Stimulated activated CD8-positive, alpha-beta memory T cell treated with anti-CD3 and anti-CD28 coated beads, Interleukin-12 subunit alpha, Interleukin-12 subunit beta, amount 100 ng/mL, for 1 hour (primary cell): ENCODE results near the gene NACC2.
"Not testable (repeated sequence)": the region's sequence is repeated elsewhere in the genome, so short reads cannot be mapped to it uniquely, and the experiment has no call there.

Source experiments
- DNase-seq: peaks from one replicate; pipeline ENCODE4 v3.0.0-alpha.2; 2020; ENCODE audit warnings: low read depth

NACC2 gene

DNA sequence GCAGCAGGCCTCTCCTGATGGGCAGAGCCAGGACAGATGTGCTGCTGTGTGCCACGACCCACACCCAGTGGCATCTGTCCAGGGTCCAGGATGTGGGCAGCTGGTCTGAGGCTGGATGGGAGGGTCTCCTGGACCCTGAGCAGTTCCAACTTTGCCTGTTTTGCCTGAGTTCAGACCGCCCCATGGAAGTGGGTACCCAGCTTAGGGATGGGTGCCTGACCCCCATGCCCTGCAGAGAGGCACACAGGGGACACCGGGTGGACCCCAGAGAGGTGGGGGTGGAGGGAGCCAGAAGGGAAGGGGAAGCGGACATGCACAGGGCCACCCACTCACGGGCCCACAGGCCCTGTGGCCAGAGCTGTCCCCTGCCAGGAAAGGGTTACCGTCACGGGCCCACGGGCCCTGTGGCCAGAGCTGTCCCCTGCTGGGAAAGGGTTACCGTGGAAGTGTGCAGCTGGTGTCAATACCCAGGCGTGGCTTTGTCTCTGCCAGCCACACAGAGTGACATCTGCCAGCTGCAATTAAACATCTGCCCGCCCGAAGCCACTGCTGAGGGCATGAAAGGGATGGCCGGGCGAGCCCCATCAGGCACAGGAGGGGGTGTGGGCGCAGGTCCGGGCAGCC is 50.0 kb downstream of the NACC2 start:
- no peak for DNase-seq

DNA sequence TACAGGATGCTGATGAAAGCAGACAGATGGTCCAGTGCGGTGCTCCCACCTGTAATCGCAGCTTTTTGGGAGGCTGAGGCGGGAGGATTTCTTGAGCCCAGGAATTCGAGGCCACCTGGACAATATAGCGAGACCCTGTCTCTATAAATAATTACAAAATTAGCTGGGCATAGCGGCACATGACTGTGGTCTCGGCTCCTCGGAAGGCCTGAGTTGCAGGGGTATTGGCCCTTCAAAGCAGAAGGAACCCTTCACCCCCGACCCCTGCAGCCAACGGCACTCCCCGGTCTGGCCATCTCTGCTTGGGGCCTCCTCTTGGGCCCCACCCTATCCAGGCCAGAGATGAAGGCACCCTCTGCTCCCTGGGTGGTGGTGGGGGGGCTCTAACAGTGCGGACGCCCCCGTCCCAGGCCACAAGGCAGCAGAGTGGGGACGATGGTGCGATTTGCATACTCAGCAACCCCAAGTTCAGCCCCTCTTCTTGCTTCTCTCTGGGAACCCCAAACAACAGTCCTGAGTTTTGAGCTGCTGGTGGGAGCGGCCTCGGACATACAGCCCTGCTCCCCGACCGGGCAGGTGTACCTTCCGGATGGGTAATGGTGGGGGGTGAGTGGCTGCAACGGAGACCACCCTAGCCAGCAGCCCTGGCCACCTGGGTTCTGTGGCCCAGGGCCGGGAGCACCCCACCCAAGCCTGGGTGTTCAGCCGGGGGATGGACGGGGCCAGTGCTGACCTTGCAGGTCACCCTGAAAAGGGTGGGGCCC is 50.7 kb downstream of the NACC2 start:
- no peak for DNase-seq

DNA sequence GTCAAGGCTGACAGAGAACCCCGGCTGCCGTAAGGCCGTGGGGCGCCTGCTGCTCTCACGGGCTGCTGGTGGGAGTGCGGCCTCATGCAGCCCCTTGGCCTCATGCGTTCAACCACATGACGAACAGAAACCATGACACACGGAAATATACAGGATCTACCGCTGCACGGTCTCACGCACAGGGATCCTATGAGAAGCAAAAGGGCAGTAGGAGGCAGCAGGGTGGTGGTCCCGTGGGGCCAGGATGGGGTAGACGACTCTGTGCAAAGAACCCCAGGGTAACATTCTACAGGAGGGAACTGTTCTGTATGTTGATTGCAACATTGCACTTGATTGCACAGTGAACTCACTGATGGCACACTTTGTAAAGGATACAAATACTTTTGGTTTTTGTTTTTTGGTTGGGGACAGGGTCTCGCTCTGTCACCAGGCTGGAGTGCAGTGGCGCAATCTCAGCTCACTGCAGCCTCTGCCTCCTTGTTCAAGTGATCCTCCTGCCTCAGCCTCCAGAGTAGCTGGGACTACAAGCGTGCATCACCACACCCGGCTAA is 51.6 kb downstream of the NACC2 start:
- no peak for DNase-seq

DNA sequence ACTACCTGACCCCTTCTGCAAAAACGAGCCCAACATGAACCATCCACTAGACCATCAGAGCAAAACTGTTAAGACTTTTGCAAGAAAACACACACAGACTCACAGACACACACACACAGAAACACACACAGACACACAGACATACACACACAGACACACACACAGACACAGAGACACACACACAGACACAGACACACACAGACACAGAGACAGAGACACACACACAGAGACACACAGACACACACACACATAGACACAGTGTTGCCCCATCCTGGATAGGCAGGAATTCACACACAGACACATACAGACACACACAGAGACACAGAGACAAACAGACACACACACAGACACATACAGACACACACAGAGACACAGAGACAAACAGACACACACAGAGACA is 52.5 kb downstream of the NACC2 start:
- no peak for DNase-seq

DNA sequence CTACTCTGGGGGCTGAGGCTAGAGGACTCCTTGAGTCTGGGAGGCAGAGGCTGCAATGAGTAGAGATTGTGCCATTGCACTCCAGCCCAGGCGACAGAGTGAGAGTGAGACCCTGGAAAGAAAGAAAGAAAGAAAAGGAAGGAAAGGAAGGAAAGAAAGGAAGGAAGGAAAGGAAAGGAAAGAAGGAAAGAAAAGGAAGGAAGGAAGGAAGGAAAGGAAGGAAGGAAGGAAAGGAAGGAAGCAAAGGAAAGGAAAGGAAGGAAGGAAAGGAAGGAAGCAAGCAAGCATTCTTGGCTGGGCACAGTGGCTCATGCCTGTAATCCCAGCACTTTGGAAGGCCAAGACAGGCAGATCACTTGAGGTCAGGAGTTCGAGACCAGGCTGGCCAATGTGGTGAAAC is 54.2 kb downstream of the NACC2 start:
- not testable (repeated sequence) for DNase-seq

DNA sequence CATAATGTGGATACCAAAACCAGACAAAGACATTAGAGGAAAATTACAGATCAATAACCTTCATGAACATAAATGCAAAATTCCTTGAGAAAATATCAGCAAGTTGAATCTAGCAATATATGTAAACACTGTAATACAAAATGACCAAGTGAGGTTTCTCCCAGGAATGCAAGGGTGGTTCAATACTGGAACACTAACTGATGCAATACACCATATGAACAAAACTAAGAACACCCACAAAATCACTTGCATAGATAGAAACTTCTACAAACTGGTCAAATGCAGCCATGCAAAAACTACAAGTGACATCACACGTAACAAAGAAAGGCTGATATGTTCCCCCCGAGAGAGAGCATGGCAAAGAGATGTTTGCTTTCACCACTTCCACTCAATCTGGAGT is 55.6 kb downstream of the NACC2 start:
- no peak for DNase-seq

DNA sequence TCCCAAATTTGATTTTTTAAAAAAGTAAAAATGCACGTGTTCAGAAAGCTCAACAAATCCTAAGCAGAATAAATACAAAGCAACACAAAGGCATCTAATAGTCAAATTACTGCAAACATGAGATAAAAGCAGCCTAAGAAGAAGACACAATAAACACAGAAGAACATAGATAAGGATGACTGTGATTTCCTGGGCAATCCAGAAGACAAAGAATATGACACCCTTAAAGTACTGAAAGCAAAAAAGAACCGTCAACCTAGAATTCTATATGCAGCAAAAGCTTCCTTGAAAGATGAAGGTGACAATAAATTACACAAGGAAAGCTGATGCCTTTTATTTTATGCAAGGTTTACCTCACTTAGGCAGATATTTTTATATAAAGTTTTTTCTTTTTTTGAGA is 58.2 kb downstream of the NACC2 start:
- DNase-seq: no peak

DNA sequence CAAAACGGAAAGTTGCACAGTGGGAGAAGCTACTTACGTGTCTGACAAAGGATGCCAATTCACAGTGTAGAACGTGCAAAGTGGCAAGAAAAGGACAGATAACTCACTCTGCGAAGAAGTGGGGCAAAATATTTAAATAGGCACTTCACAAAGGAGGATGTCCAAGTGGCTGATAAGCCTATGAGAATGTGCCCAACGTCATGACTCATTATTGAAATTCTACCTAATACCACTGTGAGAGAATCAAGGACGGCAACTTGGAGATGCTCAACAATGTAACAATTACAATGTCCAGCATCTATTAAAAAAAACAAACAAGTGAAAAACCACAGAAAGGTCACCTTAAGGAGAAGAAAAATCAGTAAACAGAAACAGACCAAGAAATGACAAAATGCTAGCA is 59.0 kb downstream of the NACC2 start:
- DNase-seq: no peak

DNA sequence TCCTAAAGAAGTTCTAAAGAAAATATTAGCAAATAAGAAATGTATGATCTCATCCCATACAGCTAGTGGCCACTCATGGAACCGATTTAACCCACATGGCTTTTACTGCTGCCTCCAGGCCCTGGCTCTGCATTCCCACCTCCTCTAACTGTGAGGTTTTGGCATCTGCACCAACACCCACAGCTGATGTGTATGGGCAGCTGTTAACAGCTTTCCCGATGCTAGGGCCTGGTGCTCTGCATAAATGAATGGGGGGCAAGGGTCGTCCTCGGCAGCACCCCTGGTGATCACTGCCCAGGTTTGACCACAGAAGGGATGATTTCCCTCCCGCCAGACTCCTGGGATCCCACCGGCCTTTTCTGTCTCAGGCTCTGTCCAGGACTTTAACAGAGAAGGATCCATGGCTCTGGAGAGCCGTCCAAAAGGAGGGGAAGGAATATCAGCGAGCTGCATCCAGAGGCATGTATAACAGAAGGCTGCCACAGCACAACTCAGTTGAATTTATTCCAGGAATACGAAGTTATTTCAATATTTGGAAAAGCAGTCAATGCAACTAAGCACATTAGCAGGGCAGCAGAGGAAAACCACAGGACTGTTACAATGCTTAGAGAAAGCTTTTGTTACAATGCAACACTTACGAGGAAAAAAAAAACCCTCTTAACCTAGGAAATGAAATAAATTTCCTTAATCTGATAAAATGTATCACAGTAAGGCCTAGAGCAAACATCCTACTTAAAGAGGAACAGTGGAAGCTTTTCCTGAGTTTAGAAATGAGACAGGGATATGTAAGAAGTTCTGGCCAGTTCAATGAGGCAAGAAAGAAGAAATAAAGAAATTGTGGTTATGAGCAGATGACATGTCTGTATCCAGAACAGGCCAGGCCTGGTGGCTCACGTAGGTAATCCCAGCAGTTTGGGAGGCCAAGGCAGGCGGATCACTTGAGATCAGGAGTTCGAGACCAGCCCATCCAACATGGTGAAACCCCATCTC is 63.1 kb downstream of the NACC2 start:
- no peak for DNase-seq

DNA sequence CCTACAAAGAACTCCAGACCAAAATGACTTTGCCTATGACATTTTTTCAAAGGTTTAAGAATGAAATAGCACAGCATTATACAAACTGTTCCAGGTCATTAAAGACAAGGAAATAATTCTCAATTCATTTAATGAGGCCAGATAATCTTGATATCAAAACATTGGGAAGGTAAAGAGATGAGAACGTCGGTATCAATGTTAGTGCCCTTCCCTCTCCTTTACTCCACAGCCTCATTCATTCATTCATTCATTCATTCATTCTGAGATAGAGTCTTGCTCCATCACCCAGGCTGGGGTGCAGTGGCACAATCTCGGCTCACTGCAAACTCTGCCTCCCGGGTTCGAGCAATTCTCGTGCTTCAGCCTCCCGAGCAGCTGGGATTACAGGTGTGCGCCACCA is 64.0 kb downstream of the NACC2 start:
- no peak for DNase-seq

DNA sequence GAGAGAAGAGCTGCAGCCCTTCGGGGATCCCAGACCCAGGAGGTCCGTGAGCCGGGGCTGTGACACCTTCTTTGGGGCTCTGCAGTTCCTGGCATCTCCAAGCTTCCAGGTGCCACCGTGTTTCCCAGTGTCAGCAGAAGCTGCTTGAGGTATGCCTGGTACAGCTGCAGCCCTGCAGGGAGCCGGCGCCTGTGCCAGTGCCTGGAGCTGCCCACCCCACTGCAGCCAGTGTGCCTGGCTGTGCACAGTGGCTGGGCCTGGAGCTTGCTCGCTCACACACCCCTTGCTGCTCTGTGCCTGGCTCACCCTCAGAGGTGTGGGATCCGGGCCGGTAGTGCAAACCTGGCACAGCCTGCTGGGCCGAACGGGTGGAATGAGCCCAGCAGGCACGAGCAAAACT is 65.5 kb downstream of the NACC2 start:
- DNase-seq: no peak

DNA sequence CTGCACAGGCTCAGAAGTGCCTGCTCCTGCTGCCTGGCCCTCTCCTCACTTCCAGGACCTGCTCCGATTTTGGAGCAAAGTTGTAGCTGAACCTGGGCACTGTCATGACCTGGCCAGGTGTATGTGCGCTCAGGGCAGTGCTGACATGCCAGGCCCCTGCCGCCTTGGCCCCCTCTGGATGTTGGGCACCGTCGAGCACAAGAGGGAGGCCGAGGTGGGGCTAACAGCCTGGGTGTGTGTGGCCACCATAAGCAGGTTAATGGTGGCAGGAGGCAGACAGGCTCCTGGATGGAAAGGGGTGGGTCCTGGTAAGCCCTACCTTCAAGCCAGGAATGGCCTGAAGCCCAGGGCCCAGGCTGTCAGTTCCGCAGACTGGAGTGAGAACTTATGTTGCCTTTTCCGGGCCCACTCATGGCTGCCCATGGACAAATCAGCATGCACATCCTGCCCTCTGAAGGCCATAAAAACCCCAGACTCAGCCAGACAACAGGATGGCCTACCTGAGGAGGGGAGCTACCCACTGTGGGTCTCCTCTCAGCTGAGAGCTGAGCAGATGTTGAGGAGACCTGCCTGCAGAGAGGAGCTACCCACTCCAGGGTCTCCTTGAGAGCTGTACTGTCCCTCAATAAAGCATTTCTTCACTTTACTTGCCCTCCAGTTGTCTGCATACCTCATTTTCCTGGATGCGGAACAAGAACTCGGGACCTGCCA is 66.2 kb downstream of the NACC2 start:
- DNase-seq: no peak

DNA sequence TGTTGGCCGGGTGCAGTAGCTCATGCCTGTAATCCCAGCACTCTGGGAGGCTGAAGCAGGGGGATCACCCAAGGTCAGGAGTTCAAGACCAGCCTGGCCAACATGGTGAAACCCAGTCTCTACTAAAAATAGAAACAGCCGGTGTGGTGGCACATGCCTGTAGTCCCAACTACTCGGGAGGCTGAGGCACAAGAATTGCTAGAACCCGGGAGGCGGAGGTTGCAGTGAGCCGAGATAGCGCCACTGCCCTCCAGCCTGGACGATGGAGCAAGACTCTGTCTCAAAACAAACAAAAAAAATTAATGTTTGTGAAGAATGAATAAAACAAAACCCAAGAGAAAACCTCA is 68.2 kb downstream of the NACC2 start:
- DNase-seq: not testable (repeated sequence)

DNA sequence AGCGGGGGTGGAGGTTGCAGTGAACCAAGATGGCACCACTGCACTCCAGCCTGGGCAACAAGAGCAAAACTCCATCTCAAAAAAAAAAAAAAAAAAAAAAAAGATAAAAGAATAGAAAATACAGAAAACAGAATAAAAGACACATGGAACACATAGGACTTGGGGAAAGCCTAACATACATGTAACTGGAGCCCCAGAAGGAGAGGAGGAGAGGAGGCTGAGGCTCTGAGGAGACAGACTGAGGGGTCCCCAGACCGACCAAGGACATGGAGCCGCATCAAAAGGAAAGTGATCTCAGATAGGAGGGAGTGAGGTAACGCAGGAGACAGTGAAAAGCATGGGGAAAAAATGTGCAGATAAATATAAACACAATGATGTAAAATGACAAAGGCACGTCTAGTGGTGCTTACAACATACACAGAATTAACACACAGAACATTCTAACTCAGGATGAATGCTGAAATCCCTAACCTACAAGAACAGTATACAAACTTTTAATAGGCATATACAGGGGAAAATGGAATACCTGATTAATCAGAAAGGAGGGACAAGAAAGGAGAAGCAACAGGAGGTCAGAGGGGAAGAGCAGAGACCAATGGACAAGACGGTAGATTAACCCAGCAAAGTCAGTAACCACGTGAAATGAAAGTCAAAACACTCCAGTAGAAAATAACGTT is 68.7 kb downstream of the NACC2 start:
- no peak for DNase-seq

DNA sequence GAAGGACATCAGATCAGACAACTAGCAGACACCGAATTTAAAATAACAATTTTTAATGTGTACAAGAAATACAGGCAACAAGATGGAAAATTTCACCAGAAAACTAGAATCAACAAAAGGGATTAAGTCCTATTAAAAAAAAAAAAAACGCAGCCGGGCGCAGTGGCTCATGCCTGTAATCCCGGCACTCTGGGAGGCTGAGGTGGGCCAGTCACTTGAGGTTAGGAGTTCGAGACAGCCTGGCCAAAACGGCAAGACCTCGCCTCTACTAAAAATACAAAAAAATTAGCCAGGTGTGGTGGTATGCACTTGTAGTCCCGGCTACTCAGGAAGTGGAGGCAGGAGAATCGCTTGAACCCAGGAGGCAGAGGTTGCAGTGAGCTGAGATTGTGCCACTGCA is 69.6 kb downstream of the NACC2 start:
- no peak for DNase-seq

DNA sequence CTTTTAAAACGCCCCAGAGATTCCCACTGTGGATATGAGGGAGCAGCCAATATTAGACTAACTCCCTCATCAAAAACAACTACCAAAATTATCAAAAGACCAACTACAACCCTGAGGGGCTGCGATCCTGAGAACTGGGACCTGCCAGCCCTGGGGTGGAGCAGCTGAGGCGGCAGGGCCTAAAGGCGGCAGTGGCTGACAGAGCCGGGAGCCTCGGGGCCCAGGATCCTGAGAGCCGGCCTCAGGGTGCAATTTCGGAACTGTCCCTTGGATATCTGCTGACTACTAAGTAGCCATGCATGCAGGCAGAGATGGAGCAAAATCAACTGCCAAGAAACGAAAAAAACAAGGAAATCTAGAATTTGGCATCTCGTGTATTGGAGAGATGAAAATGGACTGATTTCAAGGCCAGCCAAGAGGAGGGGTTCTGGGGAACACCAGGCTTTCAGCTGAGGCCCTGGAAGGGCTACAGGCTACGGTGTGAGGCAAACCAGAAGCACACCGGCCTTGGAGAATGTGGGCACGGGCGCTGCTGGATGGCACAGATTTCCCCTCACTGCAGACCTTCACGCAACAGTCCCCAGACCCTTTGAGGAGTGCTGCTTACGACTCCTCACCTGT is 70.3 kb downstream of the NACC2 start:
- DNase-seq: no peak

DNA sequence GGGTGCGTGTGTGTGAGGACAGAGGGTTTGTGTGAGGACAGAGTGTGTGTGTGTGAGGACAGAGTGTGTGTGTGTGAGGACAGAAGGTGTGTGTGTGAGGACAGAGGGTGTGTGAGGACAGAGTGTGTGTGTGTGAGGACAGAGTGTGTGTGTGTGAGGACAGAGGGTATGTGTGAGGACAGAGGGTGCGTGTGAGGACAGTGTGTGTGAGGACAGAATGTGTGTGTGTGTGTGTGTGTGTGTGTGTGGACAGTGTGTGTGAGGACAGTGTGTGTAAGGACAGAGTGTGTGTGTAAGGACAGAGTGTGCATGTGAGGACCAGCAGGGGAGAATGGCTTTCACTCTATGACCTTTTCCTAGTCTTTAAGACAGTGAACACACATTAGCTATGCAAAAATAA is 70.8 kb downstream of the NACC2 start:
- no peak for DNase-seq

DNA sequence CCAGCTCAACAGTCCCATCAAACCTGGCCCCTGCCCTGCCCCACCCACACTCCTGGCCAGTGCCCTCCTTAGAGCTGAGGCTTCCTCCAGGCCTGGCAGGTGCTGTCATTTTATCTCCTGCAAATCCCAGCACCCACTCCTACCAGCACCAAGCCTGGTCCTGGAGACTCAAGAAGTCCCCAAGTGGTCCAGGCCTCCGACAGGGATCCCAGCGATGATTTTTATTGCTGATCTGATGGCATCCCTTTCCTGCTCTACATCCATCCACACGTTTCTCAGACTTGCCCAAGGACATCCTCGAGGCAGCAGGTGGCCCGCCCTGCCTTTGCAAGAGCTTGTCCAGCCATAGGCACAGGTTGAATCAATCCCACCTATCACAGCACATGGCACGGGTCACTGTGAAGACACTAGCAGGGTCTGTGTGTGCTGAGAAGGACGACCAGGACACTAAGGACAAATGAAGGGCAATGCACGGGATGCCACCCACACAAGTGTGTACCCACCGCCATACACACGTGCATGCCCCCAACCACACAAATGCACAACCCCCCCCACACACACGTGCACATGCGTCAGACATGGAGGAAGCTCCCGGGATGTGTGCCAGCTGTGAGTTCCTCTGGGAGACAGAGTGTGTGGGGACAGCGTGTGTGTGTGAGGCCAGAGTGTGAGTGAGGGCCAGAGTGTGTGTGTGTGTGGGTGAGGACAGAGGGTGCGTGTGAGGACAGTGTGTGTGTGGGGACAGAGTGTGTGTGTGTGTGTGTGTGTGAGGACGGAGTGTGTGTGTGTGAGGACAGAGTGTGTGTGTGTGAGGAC is 71.5 kb downstream of the NACC2 start:
- no peak for DNase-seq

DNA sequence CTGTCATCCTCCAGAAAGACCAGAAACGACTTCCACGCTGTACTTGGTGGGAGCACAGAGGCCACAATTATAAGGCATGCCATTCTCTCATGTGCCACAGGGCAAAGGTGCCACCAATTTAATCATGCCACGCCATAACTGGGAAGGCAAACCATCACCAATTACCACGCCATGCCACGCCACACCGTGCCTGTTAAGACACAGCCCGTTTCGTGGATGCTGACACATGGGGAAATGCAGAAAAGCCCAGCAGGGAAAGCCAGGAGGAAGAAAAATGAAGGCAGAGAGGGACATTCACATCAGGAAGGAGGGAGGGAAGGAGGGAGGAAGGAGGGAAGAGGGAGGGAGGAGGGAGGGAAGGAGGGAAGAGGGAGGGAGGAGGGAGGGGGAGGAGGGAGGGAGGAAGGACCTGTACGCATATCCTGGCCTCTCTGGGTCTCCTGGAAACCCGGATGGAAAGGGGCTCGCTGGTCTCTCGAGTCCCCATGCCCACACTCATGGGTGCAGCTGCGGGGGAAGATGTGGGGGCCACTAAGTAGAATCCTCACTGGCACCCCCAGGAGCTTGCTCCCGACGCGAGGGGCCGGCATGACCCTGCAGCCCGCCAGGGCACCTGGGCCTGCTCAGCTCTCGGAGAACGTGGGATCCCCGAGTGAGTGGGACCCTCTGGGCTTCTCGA is 72.2 kb downstream of the NACC2 start:
- DNase-seq: no peak
